Left lung (tissue), 10 donors: ENCODE measurements around the gene DCUN1D3. TPM values are rescaled to one million over a fixed set of nuclear protein-coding genes. Genes with fewer than 3 reads are reported as not detected.
"Not testable (repeated sequence)": the region's sequence is repeated elsewhere in the genome, so short reads cannot be mapped to it uniquely, and the experiment has no call there.

Experiments
- ATAC-seq: fragments of 200-7000 bp; cut with Tn5 transposase; one replicate; pipeline ENCODE4 v1.9.1; 2020; ENCODE audit warnings: moderate library complexity
- DNase-seq, 4 donors: peaks; one replicate each; pipeline ENCODE4 v3.0.0-alpha.2; 2013 to 2020
- H3K27ac ChIP-seq, 2 donors: fragments of 200-600 bp; sonication (generic) in 1 of 2; one replicate each; pipeline versions ENCODE4 v1.5.0 to v1.8.0; 2020 to 2021
- H3K27me3 ChIP-seq, 2 donors: fragments of 200-600 bp; sonication (generic) in 1 of 2; one replicate each; pipeline versions ENCODE4 v1.5.0 to v1.8.0; 2020 to 2021
- H3K36me3 ChIP-seq, 2 donors: fragments of 200-600 bp; sonication (generic) in 1 of 2; one replicate each; pipeline versions ENCODE4 v1.5.0 to v1.8.0; 2020 to 2021
- H3K4me1 ChIP-seq, 2 donors: fragments of 200-600 bp; one replicate each; pipeline ENCODE4 v1.8.0; 2021
- H3K4me3 ChIP-seq, 2 donors: fragments of 200-600 bp; sonication (generic) in 1 of 2; one replicate each; pipeline versions ENCODE4 v1.5.0 to v1.8.0; 2020 to 2021; ENCODE audit warnings: mild to moderate bottlenecking in 1 of 2
- H3K9me3 ChIP-seq, 2 donors: fragments of 200-600 bp; sonication (generic) in 1 of 2; one replicate each; pipeline versions ENCODE4 v1.5.0 to v1.8.0; 2020 to 2021
- intact Hi-C, 2 donors: fragments of 100-400 bp; cut with DNase I; formaldehyde crosslinking; loops; one replicate each; pipeline versions ENCODE4 v1.11.2 to v1.14.2; 2022
- polyA plus RNA-seq, 6 donors: library from polyadenylated mRNA; unstranded; fragments of 120-200 nt; gene quantifications; one replicate each; pipeline ENCODE4 v1.2.1, GENCODE V29; 2013; ENCODE audit not compliant: insufficient read length in 6 of 6
- total RNA-seq, 2 donors: library from RNA; stranded (reverse); fragmentation: NEBNext Ultra II Directional; extraction: Animal tissue kit (Norgen Biotek cat#: 25700); gene quantifications; one replicate each; pipeline ENCODE4 v1.2.1, GENCODE V29; 2021
- TF ChIP-seq, protein P1 (sequence below), 2 donors: fragments of 200-600 bp; sonication (generic) in 1 of 2; IDR thresholded peaks; one replicate each; pipeline versions ENCODE4 v1.5.0 to v1.8.0; 2021; ENCODE audit warnings: antibody characterized with exemption in 2 of 2
- donor health status: DM: no; HTN: yes; CAD: no.
- donor health status: DM: no; HTN: no; CAD: no.

Gene DCUN1D3
- total and polyA plus RNA-seq, 8 donors: 8.5 to 27.1 (median 9.9) TPM

GRCh38 chr16:20938426-20938825, 38.3 kb upstream of the DCUN1D3 start:
- DNase-seq (no peak), ATAC-seq (peak; percentile 38)
- Histone ChIP-seq H3K27me3 (no peaks in the 10 kb centered on the region), H3K27ac (no peak overlapping the region), H3K4me3 (no peak overlapping the region), H3K4me1 (peaks cover 0 to 8% of the 10 kb centered on the region in 2 donors), H3K36me3 (no peaks in the 10 kb centered on the region), H3K9me3 (no peaks in the 10 kb centered on the region)
- intact Hi-C loops: no loop called here
- TF ChIP-seq, protein P1, sequence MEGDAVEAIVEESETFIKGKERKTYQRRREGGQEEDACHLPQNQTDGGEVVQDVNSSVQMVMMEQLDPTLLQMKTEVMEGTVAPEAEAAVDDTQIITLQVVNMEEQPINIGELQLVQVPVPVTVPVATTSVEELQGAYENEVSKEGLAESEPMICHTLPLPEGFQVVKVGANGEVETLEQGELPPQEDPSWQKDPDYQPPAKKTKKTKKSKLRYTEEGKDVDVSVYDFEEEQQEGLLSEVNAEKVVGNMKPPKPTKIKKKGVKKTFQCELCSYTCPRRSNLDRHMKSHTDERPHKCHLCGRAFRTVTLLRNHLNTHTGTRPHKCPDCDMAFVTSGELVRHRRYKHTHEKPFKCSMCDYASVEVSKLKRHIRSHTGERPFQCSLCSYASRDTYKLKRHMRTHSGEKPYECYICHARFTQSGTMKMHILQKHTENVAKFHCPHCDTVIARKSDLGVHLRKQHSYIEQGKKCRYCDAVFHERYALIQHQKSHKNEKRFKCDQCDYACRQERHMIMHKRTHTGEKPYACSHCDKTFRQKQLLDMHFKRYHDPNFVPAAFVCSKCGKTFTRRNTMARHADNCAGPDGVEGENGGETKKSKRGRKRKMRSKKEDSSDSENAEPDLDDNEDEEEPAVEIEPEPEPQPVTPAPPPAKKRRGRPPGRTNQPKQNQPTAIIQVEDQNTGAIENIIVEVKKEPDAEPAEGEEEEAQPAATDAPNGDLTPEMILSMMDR (IDR thresholded peaks at IDR 0.05): no peak

- intact Hi-C loops: no loop called here
- DNase-seq: no peak
- Histone ChIP-seq H3K27ac (no peak overlapping the region), H3K27me3 (no peaks in the 10 kb centered on the region), H3K9me3 (no peaks in the 10 kb centered on the region), H3K36me3 (no peaks in the 10 kb centered on the region), H3K4me3 (no peak overlapping the region), H3K4me1 (peaks cover 0 to 8% of the 10 kb centered on the region in 2 donors)
- TF ChIP-seq, protein P1 (IDR thresholded peaks at IDR 0.05): no peak
- no peak for ATAC-seq
Observed at GRCh38 chr16:20937736-20938135, 37.6 kb upstream of the DCUN1D3 start.

DNA sequence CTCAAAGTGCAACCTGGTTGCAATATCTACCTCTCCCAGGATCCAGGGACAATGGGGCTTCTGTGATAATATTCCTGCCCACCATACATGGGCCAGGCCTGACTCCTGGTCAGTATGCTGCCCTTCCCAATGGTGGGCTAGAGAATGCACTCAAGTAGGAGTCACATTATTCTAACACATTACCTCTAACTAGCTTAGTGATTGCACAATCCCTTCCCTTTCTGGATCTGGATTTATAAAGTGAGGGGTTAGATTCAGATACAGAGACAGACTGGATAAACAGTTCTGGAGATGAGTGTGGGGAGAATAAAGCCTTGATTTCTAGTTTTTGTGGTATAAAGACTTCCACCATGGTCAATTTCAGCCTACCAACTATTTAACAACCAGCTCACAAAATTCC, 33.4 kb upstream of the DCUN1D3 start:
- H3K27ac ChIP-seq: no peak overlapping the region
- intact Hi-C loops: no loop called here
- H3K9me3 ChIP-seq: no peaks in the 10 kb centered on the region
- no peaks in the 10 kb centered on the region for H3K27me3 ChIP-seq
- TF ChIP-seq, protein P1 (IDR thresholded peaks at IDR 0.05): no peak
- no peaks in the 10 kb centered on the region for H3K4me1 ChIP-seq
- H3K36me3 ChIP-seq: no peaks in the 10 kb centered on the region
- no peak overlapping the region for H3K4me3 ChIP-seq
- no peak for DNase-seq
- no peak for ATAC-seq

GRCh38 chr16:20931066-20931600, 31.0 kb upstream of the DCUN1D3 start:
- Histone ChIP-seq H3K36me3 (no peaks in the 10 kb centered on the region), H3K4me3 (no peak overlapping the region), H3K9me3 (no peaks in the 10 kb centered on the region), H3K27ac (no peak overlapping the region), H3K4me1 (no peaks in the 10 kb centered on the region), H3K27me3 (no peaks in the 10 kb centered on the region)
- no peak for ATAC-seq
- intact Hi-C loops: no loop called here
- no peak for DNase-seq
- TF ChIP-seq, protein P1 (IDR thresholded peaks at IDR 0.05): no peak

DNA sequence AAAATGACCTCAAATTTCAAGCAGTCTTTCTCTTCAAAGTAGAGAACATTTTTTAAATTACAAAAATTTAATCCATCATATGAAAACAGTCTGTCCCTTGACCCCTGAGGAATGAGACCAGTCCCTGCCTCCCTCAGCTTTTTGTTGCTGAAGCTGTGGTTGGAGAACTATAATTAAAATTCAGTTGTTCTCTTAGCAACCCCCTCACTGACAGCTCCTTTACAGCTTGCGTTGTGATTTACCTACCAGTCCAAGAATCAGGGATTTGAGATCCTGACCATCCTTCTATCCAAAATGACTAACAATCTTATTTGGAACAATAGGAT, 30.2 kb upstream of the DCUN1D3 start:
- intact Hi-C loops: no loop called here
- Histone ChIP-seq H3K36me3 (peaks cover 0 to 7% of the 10 kb centered on the region in 2 donors), H3K9me3 (no peaks in the 10 kb centered on the region), H3K27me3 (no peaks in the 10 kb centered on the region), H3K4me1 (no peaks in the 10 kb centered on the region), H3K4me3 (no peak overlapping the region), H3K27ac (no peak overlapping the region)
- DNase-seq (no peak), ATAC-seq (no peak)
- TF ChIP-seq, protein P1 (IDR thresholded peaks at IDR 0.05): no peak

- H3K4me1 ChIP-seq, DNase-seq, ATAC-seq, intact Hi-C loops, H3K27me3 ChIP-seq, H3K9me3 ChIP-seq, H3K27ac ChIP-seq, H3K4me3 ChIP-seq: not testable (repeated sequence)
- peaks cover 0 to 12% of the 10 kb centered on the region in 2 donors for H3K36me3 ChIP-seq
Observed at GRCh38 chr16:20929676-20930364, 29.7 kb upstream of the DCUN1D3 start.
